ENCODE measurements around the gene GREM1.

GREM1 gene

GRCh38 chr15:32698773-32699390 lies 18.9 kb upstream of the GREM1 start:
- no peaks in the 10 kb centered on the region for H3K27me3 ChIP-seq (ENCODE audit: control insufficient read depth, insufficient read depth, low read length)
- no peak overlapping the region for H3K4me3 ChIP-seq (ENCODE audit: low read depth, low read length)
- H3K9ac ChIP-seq (ENCODE audit: low read depth, low read length): no peak overlapping the region
- peak overlapping the region; percentile 47 for H3K27ac ChIP-seq (ENCODE audit: low read depth, low read length)
- H3K4me1 ChIP-seq (ENCODE audit: control insufficient read depth, insufficient read depth, low read length): peaks cover 3% of the 10 kb centered on the region
- H3K9me3 ChIP-seq (ENCODE audit: control insufficient read depth, insufficient read depth, low read length): no peaks in the 10 kb centered on the region
- H3K36me3 ChIP-seq (ENCODE audit: control insufficient read depth, insufficient read depth, low read length): no peaks in the 10 kb centered on the region

GRCh38 chr15:32700501-32701150 lies 17.2 kb upstream of the GREM1 start:
- no peak overlapping the region for H3K9ac ChIP-seq (ENCODE audit: low read depth, low read length)
- H3K9me3 ChIP-seq (ENCODE audit: control insufficient read depth, insufficient read depth, low read length): no peaks in the 10 kb centered on the region
- no peaks in the 10 kb centered on the region for H3K4me1 ChIP-seq (ENCODE audit: control insufficient read depth, insufficient read depth, low read length)
- no peaks in the 10 kb centered on the region for H3K27me3 ChIP-seq (ENCODE audit: control insufficient read depth, insufficient read depth, low read length)
- H3K27ac ChIP-seq (ENCODE audit: low read depth, low read length): no peak overlapping the region
- no peak overlapping the region for H3K4me3 ChIP-seq (ENCODE audit: low read depth, low read length)
- no peaks in the 10 kb centered on the region for H3K36me3 ChIP-seq (ENCODE audit: control insufficient read depth, insufficient read depth, low read length)

GRCh38 chr15:32701863-32702262 lies 15.9 kb upstream of the GREM1 start:
- no peak overlapping the region for H3K27ac ChIP-seq (ENCODE audit: low read depth, low read length)
- no peaks in the 10 kb centered on the region for H3K4me1 ChIP-seq (ENCODE audit: control insufficient read depth, insufficient read depth, low read length)
- H3K27me3 ChIP-seq (ENCODE audit: control insufficient read depth, insufficient read depth, low read length): no peaks in the 10 kb centered on the region
- no peaks in the 10 kb centered on the region for H3K9me3 ChIP-seq (ENCODE audit: control insufficient read depth, insufficient read depth, low read length)
- no peaks in the 10 kb centered on the region for H3K36me3 ChIP-seq (ENCODE audit: control insufficient read depth, insufficient read depth, low read length)
- H3K9ac ChIP-seq (ENCODE audit: low read depth, low read length): no peak overlapping the region
- H3K4me3 ChIP-seq (ENCODE audit: low read depth, low read length): no peak overlapping the region

- no peaks in the 10 kb centered on the region for H3K4me1 ChIP-seq (ENCODE audit: control insufficient read depth, insufficient read depth, low read length)
- no peaks in the 10 kb centered on the region for H3K9me3 ChIP-seq (ENCODE audit: control insufficient read depth, insufficient read depth, low read length)
- no peaks in the 10 kb centered on the region for H3K36me3 ChIP-seq (ENCODE audit: control insufficient read depth, insufficient read depth, low read length)
- no peak overlapping the region for H3K9ac ChIP-seq (ENCODE audit: low read depth, low read length)
- no peaks in the 10 kb centered on the region for H3K27me3 ChIP-seq (ENCODE audit: control insufficient read depth, insufficient read depth, low read length)
- no peak overlapping the region for H3K4me3 ChIP-seq (ENCODE audit: low read depth, low read length)
- no peak overlapping the region for H3K27ac ChIP-seq (ENCODE audit: low read depth, low read length)
These were observed 13.3 kb upstream of the GREM1 start for GRCh38 chr15:32704395-32704981.

- H3K27me3 ChIP-seq (ENCODE audit: control insufficient read depth, insufficient read depth, low read length): no peaks in the 10 kb centered on the region
- H3K4me1 ChIP-seq (ENCODE audit: control insufficient read depth, insufficient read depth, low read length): no peaks in the 10 kb centered on the region
- no peaks in the 10 kb centered on the region for H3K36me3 ChIP-seq (ENCODE audit: control insufficient read depth, insufficient read depth, low read length)
- no peak overlapping the region for H3K9ac ChIP-seq (ENCODE audit: low read depth, low read length)
- no peaks in the 10 kb centered on the region for H3K9me3 ChIP-seq (ENCODE audit: control insufficient read depth, insufficient read depth, low read length)
- no peak overlapping the region for H3K4me3 ChIP-seq (ENCODE audit: low read depth, low read length)
- H3K27ac ChIP-seq (ENCODE audit: low read depth, low read length): no peak overlapping the region
These were observed 12.4 kb upstream of the GREM1 start for GRCh38 chr15:32705446-32705845.

GRCh38 chr15:32706704-32707103 lies 11.1 kb upstream of the GREM1 start:
- H3K9ac ChIP-seq (ENCODE audit: low read depth, low read length): no peak overlapping the region
- no peak overlapping the region for H3K27ac ChIP-seq (ENCODE audit: low read depth, low read length)
- no peaks in the 10 kb centered on the region for H3K9me3 ChIP-seq (ENCODE audit: control insufficient read depth, insufficient read depth, low read length)
- no peaks in the 10 kb centered on the region for H3K27me3 ChIP-seq (ENCODE audit: control insufficient read depth, insufficient read depth, low read length)
- no peak overlapping the region for H3K4me3 ChIP-seq (ENCODE audit: low read depth, low read length)
- H3K4me1 ChIP-seq (ENCODE audit: control insufficient read depth, insufficient read depth, low read length): no peaks in the 10 kb centered on the region
- H3K36me3 ChIP-seq (ENCODE audit: control insufficient read depth, insufficient read depth, low read length): no peaks in the 10 kb centered on the region

GRCh38 chr15:32707436-32707835 lies 10.4 kb upstream of the GREM1 start:
- Histone ChIP-seq H3K36me3 (ENCODE audit: control insufficient read depth, insufficient read depth, low read length) (no peaks in the 10 kb centered on the region), H3K4me3 (ENCODE audit: low read depth, low read length) (no peak overlapping the region), H3K9ac (ENCODE audit: low read depth, low read length) (no peak overlapping the region), H3K27me3 (ENCODE audit: control insufficient read depth, insufficient read depth, low read length) (no peaks in the 10 kb centered on the region), H3K9me3 (ENCODE audit: control insufficient read depth, insufficient read depth, low read length) (no peaks in the 10 kb centered on the region), H3K27ac (ENCODE audit: low read depth, low read length) (no peak overlapping the region), H3K4me1 (ENCODE audit: control insufficient read depth, insufficient read depth, low read length) (no peaks in the 10 kb centered on the region)

GRCh38 chr15:32709295-32710033 lies 8.3 kb upstream of the GREM1 start:
- Histone ChIP-seq H3K9me3 (ENCODE audit: control insufficient read depth, insufficient read depth, low read length) (no peaks in the 10 kb centered on the region), H3K36me3 (ENCODE audit: control insufficient read depth, insufficient read depth, low read length) (no peaks in the 10 kb centered on the region), H3K4me3 (ENCODE audit: low read depth, low read length) (no peak overlapping the region), H3K4me1 (ENCODE audit: control insufficient read depth, insufficient read depth, low read length) (no peaks in the 10 kb centered on the region), H3K27me3 (ENCODE audit: control insufficient read depth, insufficient read depth, low read length) (peaks cover 7% of the 10 kb centered on the region), H3K27ac (ENCODE audit: low read depth, low read length) (no peak overlapping the region), H3K9ac (ENCODE audit: low read depth, low read length) (no peak overlapping the region)

GRCh38 chr15:32715276-32715675 lies 2.5 kb upstream of the GREM1 start:
- H3K27me3 ChIP-seq (ENCODE audit: control insufficient read depth, insufficient read depth, low read length): peaks cover 64% of the 10 kb centered on the region

GRCh38 chr15:32716216-32716914 lies 1.4 kb upstream of the GREM1 start:
- peaks cover 75% of the 10 kb centered on the region for H3K27me3 ChIP-seq (ENCODE audit: control insufficient read depth, insufficient read depth, low read length)
- H3K4me3 ChIP-seq (ENCODE audit: low read depth, low read length): peak overlapping the region; percentile 52

More at GRCh38 chr15:32715276-32715675, 2.5 kb upstream of the GREM1 start:
- peaks cover 16% of the 10 kb centered on the region for H3K4me1 ChIP-seq (ENCODE audit: control insufficient read depth, insufficient read depth, low read length)
- H3K27ac ChIP-seq (ENCODE audit: low read depth, low read length): no peak overlapping the region
- H3K9ac ChIP-seq (ENCODE audit: low read depth, low read length): no peak overlapping the region
- H3K4me3 ChIP-seq (ENCODE audit: low read depth, low read length): no peak overlapping the region
- no peaks in the 10 kb centered on the region for H3K36me3 ChIP-seq (ENCODE audit: control insufficient read depth, insufficient read depth, low read length)
- no peaks in the 10 kb centered on the region for H3K9me3 ChIP-seq (ENCODE audit: control insufficient read depth, insufficient read depth, low read length)

More at GRCh38 chr15:32716216-32716914, 1.4 kb upstream of the GREM1 start:
- Histone ChIP-seq H3K9ac (ENCODE audit: low read depth, low read length) (no peak overlapping the region), H3K4me1 (ENCODE audit: control insufficient read depth, insufficient read depth, low read length) (peaks cover 20% of the 10 kb centered on the region), H3K36me3 (ENCODE audit: control insufficient read depth, insufficient read depth, low read length) (no peaks in the 10 kb centered on the region), H3K9me3 (ENCODE audit: control insufficient read depth, insufficient read depth, low read length) (no peaks in the 10 kb centered on the region), H3K27ac (ENCODE audit: low read depth, low read length) (no peak overlapping the region)

Data from HUES48 (cell line).